Measurements from ENCODE around the gene STAB1. TPM values are rescaled to one million over a fixed set of nuclear protein-coding genes. Genes with fewer than 3 reads are reported as not detected.

STAB1 gene
- total and polyA plus RNA-seq, 10 of the 15 experiments (the other 5 are each of a cell fraction or from before 2014, with no cell fraction given), result 0.46 TPM; not detected in 9

DNA sequence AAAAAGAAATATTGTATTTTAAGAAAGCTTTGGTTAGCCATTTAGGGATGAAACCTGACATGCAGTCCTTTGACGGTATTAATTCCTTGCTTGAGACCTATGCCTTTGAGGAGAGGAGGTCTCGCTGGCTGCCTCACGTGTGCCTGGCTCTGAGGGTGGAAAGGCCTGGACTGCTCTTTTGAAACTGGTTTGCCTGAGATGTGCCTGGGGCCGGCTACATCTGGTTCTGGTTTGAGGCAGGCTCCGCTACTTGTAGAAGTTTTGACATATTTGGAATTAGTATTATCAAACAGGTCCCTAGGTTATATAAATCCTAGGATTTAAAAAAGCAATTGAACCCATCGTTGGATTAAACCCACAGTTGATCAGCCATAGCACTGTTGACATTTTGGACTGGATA is 33.3 kb upstream of the STAB1 start (continued):
- TF ChIP-seq CHD2 (IDR thresholded peaks at IDR 0.05; ENCODE audit: borderline replicate concordance, low read depth, low read length) (no peak), MEF2A (IDR thresholded peaks at IDR 0.05; ENCODE audit: insufficient read depth, low read depth, low read length) (no peak), SMAD5 (IDR thresholded peaks at IDR 0.05; ENCODE audit: low read depth) (no peak), SIX5 (IDR thresholded peaks at IDR 0.05; ENCODE audit: low read depth, low read length, severe bottlenecking) (no peak), PRDM15 (CRISPR knock-in tag; IDR thresholded peaks at IDR 0.05) (no peak), ATF7 (IDR thresholded peaks at IDR 0.05; ENCODE audit: low read depth) (no peak), ZNF207 (IDR thresholded peaks at IDR 0.05; ENCODE audit: borderline replicate concordance) (no peak), IKZF1 (conservative IDR thresholded peaks at IDR 0.05) (no peak)
- TF ChIP-seq, protein P1, sequence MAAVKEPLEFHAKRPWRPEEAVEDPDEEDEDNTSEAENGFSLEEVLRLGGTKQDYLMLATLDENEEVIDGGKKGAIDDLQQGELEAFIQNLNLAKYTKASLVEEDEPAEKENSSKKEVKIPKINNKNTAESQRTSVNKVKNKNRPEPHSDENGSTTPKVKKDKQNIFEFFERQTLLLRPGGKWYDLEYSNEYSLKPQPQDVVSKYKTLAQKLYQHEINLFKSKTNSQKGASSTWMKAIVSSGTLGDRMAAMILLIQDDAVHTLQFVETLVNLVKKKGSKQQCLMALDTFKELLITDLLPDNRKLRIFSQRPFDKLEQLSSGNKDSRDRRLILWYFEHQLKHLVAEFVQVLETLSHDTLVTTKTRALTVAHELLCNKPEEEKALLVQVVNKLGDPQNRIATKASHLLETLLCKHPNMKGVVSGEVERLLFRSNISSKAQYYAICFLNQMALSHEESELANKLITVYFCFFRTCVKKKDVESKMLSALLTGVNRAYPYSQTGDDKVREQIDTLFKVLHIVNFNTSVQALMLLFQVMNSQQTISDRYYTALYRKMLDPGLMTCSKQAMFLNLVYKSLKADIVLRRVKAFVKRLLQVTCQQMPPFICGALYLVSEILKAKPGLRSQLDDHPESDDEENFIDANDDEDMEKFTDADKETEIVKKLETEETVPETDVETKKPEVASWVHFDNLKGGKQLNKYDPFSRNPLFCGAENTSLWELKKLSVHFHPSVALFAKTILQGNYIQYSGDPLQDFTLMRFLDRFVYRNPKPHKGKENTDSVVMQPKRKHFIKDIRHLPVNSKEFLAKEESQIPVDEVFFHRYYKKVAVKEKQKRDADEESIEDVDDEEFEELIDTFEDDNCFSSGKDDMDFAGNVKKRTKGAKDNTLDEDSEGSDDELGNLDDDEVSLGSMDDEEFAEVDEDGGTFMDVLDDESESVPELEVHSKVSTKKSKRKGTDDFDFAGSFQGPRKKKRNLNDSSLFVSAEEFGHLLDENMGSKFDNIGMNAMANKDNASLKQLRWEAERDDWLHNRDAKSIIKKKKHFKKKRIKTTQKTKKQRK (IDR thresholded peaks at IDR 0.05; ENCODE audit: low read depth, low read length), result no peak

Measured in GM12878 (cell line).